GM10266 (cell line): Measurements from ENCODE around the gene ZSCAN22.
A peak's percentile ranks its signal among the peaks of the same experiment; 100 is the strongest.

Experiments
- DNase-seq: peaks from one replicate; pipeline ENCODE4 v3.0.0; 2012; ENCODE audit errors: extremely low spot score
- CTCF ChIP-seq: IDR thresholded peaks from 2 replicates; pipeline ENCODE4 v1.5.1; 2012; ENCODE audit warnings: mild to moderate bottlenecking, low read depth; ENCODE audit not compliant: control insufficient read depth, insufficient read depth; ENCODE audit errors: missing control alignments

The ZSCAN22 gene

GRCh38 chr19:58356766-58357480, 30.1 kb downstream of the ZSCAN22 start:
- no peak for DNase-seq

GRCh38 chr19:58357481-58358145, 30.8 kb downstream of the ZSCAN22 start:
- no peak for TF ChIP-seq CTCF
- no peak for DNase-seq

More at GRCh38 chr19:58356766-58357480, 30.1 kb downstream of the ZSCAN22 start:
- no peak for TF ChIP-seq CTCF

GRCh38 chr19:58361900-58362271, 35.1 kb downstream of the ZSCAN22 start:
- no peak for TF ChIP-seq CTCF
- DNase-seq: peak; percentile 75

GRCh38 chr19:58362272-58362994, 35.6 kb downstream of the ZSCAN22 start, which contains the start of gene ZNF497:
Gene ZNF497, minus strand, starts transcription at chr19:58362751. Its CDS starts 5,116 bp downstream, at chr19:58357635.
- DNase-seq: peak; percentile 100
- TF ChIP-seq CTCF: peak; percentile 6

GRCh38 chr19:58364146-58364545, 37.4 kb downstream of the ZSCAN22 start:
- no peak for DNase-seq
- TF ChIP-seq CTCF: no peak

- no peak for TF ChIP-seq CTCF
- no peak for DNase-seq
Observed at GRCh38 chr19:58366585-58367430, 40.0 kb downstream of the ZSCAN22 start.
